Neuronal stem cell (in vitro differentiated cells): ENCODE data around the gene UBE2S.

ENCODE experiments used
- DNase-seq: peaks from one replicate; pipeline ENCODE4 v3.0.0-alpha.2; 2013; ENCODE audit warnings: low spot score
- H2AFZ ChIP-seq: one replicate; pipeline ENCODE4 v1.6.1; 2013; ENCODE audit warnings: mild to moderate bottlenecking, low read length, inconsistent platforms
- H2AK5ac ChIP-seq: 2 replicates; pipeline ENCODE4 v1.6.1; 2013; ENCODE audit warnings: low read depth, mild to moderate bottlenecking, inconsistent platforms, low read length, moderate library complexity, mixed read lengths
- H2BK120ac ChIP-seq: 2 replicates; pipeline ENCODE4 v1.6.1; 2013; ENCODE audit warnings: low read depth, mild to moderate bottlenecking, inconsistent platforms, low read length, moderate library complexity, mixed read lengths
- H2BK12ac ChIP-seq: one replicate; pipeline ENCODE4 v1.6.1; 2013; ENCODE audit warnings: low read length, inconsistent platforms
- H2BK15ac ChIP-seq: 2 replicates; pipeline ENCODE4 v1.6.1; 2013; ENCODE audit warnings: mild to moderate bottlenecking, low read length, inconsistent platforms, mixed read lengths
- H2BK5ac ChIP-seq: one replicate; pipeline ENCODE4 v1.6.1; 2013; ENCODE audit warnings: inconsistent platforms, mild to moderate bottlenecking, low read length, moderate library complexity
- H3K14ac ChIP-seq: one replicate; pipeline ENCODE4 v1.6.1; 2013; ENCODE audit warnings: low read length, inconsistent platforms
- H3K18ac ChIP-seq: 2 replicates; pipeline ENCODE4 v1.6.1; 2013; ENCODE audit warnings: low read length, inconsistent platforms
- H3K23ac ChIP-seq: 2 replicates; pipeline ENCODE4 v1.6.1; 2013; ENCODE audit warnings: low read depth, mild to moderate bottlenecking, mixed read lengths, low read length, inconsistent platforms; ENCODE audit not compliant: poor library complexity
- H3K27ac ChIP-seq: replicated peaks from 3 replicates; pipeline ENCODE4 v1.5.1; 2013; ENCODE audit warnings: low read length, inconsistent platforms
- H3K27me3 ChIP-seq, 3 experiments: 2 replicates each; pipeline ENCODE4 v1.6.1; 2013; ENCODE audit warnings: low read length in 3 of 3, mild to moderate bottlenecking in 2 of 3, inconsistent platforms in 1 of 3, low read depth in 1 of 3, mixed read lengths in 1 of 3, moderate library complexity in 1 of 3; ENCODE audit not compliant: control insufficient read depth in 3 of 3, insufficient read depth in 3 of 3
- H3K36me3 ChIP-seq, 2 donors: replicated peaks in 1 of 2; 2 replicates each; pipeline ENCODE4 v1.6.1; 2013; ENCODE audit warnings: low read length in 2 of 2; ENCODE audit not compliant: control insufficient read depth in 2 of 2, insufficient read depth in 2 of 2
- H3K4ac ChIP-seq: 2 replicates; pipeline ENCODE4 v1.6.1; 2013; ENCODE audit warnings: inconsistent platforms, mild to moderate bottlenecking, low read length, moderate library complexity
- H3K4me1 ChIP-seq, 2 donors: 1 replicate in 1 of 2; 2 replicates in 1 of 2; pipeline ENCODE4 v1.6.1; 2013; ENCODE audit warnings: low read length in 2 of 2, low read depth in 1 of 2; ENCODE audit not compliant: control insufficient read depth in 2 of 2, insufficient read depth in 1 of 2
- H3K4me2 ChIP-seq: one replicate; pipeline ENCODE4 v1.6.1; 2013; ENCODE audit warnings: mild to moderate bottlenecking, low read length, inconsistent platforms; ENCODE audit not compliant: insufficient read depth, poor library complexity, severe bottlenecking
- H3K4me3 ChIP-seq, 2 donors: 2 replicates each; pipeline ENCODE4 v1.5.1; 2013; ENCODE audit warnings: low read length in 2 of 2, mild to moderate bottlenecking in 2 of 2, inconsistent platforms in 1 of 2, moderate library complexity in 1 of 2
- H3K79me1 ChIP-seq: one replicate; pipeline ENCODE4 v1.6.1; 2013; ENCODE audit warnings: low read depth, mild to moderate bottlenecking, inconsistent platforms, low read length, moderate library complexity
- H3K9ac ChIP-seq: one replicate; pipeline ENCODE4 v1.6.1; 2013; ENCODE audit warnings: mild to moderate bottlenecking, low read depth, low read length, inconsistent platforms; ENCODE audit not compliant: poor library complexity
- H3K9me3 ChIP-seq, 2 donors: replicated peaks in 1 of 2; 2 replicates each; pipeline versions ENCODE3 to v1.6.1; 2013; ENCODE audit warnings: low read length in 2 of 2, mild to moderate bottlenecking in 2 of 2, inconsistent platforms in 1 of 2, low read depth in 1 of 2, mixed read lengths in 1 of 2, moderate library complexity in 1 of 2; ENCODE audit not compliant: control insufficient read depth in 2 of 2, insufficient read depth in 1 of 2
- H4K8ac ChIP-seq: one replicate; pipeline ENCODE4 v1.6.1; 2013; ENCODE audit warnings: low read depth, mild to moderate bottlenecking, inconsistent platforms, low read length, moderate library complexity
- H4K91ac ChIP-seq: one replicate; pipeline ENCODE4 v1.6.1; 2013; ENCODE audit warnings: low read length, low read depth, mild to moderate bottlenecking, inconsistent platforms; ENCODE audit not compliant: poor library complexity
- WGBS, 2 donors: extraction: QIAGEN DNeasy Blood & Tissue Kit; methylation state at CpG; one replicate each; pipeline ENCODE4 v1.1.7; 2013; ENCODE audit warnings: missing lambda C conversion rate in 2 of 2, mixed read lengths in 1 of 2; ENCODE audit not compliant: insufficient read length in 2 of 2, insufficient replicate concordance in 1 of 2; ENCODE audit errors: extremely low coverage in 2 of 2; 5-methylcytosine and 5-hydroxymethylcytosine counted together

Gene UBE2S

DNA sequence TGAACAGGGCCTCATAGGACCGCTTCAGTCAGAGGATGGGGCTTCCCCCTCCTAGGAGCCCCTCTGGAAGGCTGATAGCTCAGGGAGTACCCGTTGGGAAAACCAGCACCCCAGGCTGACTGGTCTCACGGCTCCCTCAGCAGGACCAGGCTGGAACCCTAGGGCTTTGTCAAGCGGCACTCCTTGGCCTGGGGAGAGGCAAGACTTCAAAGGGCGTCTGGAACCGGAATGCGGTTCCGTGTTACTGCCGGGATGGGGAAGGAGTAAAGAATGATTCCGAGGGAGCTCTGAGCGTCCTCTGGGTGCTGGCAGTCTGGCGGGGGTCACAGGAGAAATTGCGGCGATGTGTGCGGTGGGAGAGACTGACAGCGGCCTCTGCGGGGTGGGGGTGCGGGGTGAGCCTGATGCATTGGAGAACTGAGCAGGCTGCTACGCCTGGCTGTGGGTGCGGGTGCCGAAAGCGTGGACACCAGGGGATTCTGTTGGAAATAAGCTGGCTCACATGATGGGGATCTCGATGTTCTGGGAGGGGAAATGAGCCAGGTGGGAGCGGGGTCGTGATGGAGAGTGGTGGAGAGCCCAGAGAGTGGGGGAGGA lies 54.9 kb downstream of the UBE2S start:
- Histone ChIP-seq H2BK12ac (no peak overlapping the region), H2BK15ac (peak overlapping the region; percentile 17), H3K27me3 (peaks cover 7 to 59% (median 56%) of the 10 kb centered on the region in 3 experiments), H3K23ac (no peak overlapping the region), H3K9me3 (peaks cover 0 to 2% of the 10 kb centered on the region in 2 donors), H2BK120ac (no peak overlapping the region), H3K27ac (no peak overlapping the region), H3K4me1 (peaks cover 18 to 24% of the 10 kb centered on the region in 2 donors), H3K4me2 (no peak overlapping the region), H3K14ac (no peak overlapping the region), H2BK5ac (no peak overlapping the region), H3K9ac (no peak overlapping the region), H3K18ac (no peak overlapping the region), H4K91ac (no peak overlapping the region), H3K36me3 (peaks cover 2 to 6% of the 10 kb centered on the region in 2 donors), H4K8ac (no peak overlapping the region), H3K4me3 (no peak overlapping the region), H2AFZ (no peak overlapping the region), H3K4ac (no peak overlapping the region), H3K79me1 (no peaks in the 10 kb centered on the region), H2AK5ac (peak overlapping the region; percentile 36)
- DNase-seq = no peak
- WGBS, 2 donors = no CpG with 5 or more reads among the region's 25 CpGs

DNA sequence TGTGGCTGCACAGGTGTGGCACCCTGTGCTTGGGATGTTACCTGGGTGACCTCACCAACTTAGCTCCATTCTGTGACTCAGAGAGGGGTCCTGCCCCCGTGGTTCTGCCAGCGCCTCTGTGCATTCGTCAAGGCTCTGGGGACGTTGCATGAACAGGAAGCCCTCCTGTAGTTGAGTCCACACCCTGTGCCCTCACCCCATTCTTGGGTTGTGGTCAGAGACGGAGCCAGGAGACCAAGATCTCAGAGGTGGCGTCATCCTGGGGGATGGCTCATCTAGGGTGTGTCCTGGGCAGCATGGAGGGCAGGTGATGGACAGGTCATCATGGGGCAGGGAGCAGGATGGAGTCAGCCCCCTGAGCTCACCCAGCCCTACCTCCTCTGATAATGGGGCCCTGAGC lies 55.5 kb downstream of the UBE2S start:
- H2BK5ac ChIP-seq = no peak overlapping the region
- no peaks in the 10 kb centered on the region for H3K79me1 ChIP-seq
- H3K36me3 ChIP-seq = peaks cover 3 to 12% of the 10 kb centered on the region in 2 donors
- H2BK120ac ChIP-seq = no peak overlapping the region
- H4K8ac ChIP-seq = no peak overlapping the region
- H3K9ac ChIP-seq = peak overlapping the region; percentile 60
- H2BK12ac ChIP-seq = no peak overlapping the region
- H3K14ac ChIP-seq = no peak overlapping the region
- no CpG with 5 or more reads among the region's 6 CpGs for WGBS, 2 donors
- H3K23ac ChIP-seq = peak overlapping the region; percentile 50
- H3K18ac ChIP-seq = peak overlapping the region; percentile 67
- no peak overlapping the region for H2AFZ ChIP-seq
- no peak overlapping the region for H2BK15ac ChIP-seq
- no peak overlapping the region for H3K4me3 ChIP-seq
- H3K4ac ChIP-seq = no peak overlapping the region
- H3K27ac ChIP-seq = no peak overlapping the region
- DNase-seq = no peak
- no peak overlapping the region for H4K91ac ChIP-seq
- H2AK5ac ChIP-seq = peak overlapping the region; percentile 27
- peaks cover 0 to 2% of the 10 kb centered on the region in 2 donors for H3K9me3 ChIP-seq
- peaks cover 19 to 24% of the 10 kb centered on the region in 2 donors for H3K4me1 ChIP-seq
- peaks cover 7 to 53% (median 52%) of the 10 kb centered on the region in 3 experiments for H3K27me3 ChIP-seq
- H3K4me2 ChIP-seq = no peak overlapping the region

DNA sequence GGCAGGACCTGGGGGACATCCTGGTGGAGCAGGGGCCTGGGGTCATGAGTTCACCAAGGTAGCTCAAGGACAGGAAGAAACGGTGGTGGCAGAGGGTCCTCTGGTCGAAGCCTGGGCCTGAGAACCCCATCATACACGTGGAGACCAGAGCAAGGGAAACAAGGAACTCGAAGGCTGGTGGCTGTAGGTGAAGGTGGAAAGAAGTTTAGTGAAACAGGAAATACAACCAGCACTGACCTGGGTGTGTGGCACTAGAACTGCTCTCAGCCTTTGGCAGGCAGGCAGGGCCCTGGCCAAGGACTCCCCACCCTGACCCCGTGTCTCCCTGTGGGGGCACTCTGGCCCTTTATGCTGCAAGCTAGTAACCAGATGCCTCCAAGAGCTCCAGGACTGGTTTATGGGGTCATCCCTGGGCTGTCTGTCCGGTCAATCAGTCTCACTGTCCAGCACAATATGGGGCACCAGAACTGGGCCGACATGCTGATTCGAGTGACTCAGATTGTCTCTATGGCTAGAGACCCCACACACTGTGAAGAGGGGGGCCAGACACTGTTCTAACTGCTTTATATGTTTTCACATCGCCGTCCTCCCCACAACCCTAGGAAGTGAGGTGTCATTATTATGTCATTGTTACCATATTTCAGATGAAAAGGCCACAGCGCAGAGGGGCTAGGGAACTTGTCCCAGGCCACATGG lies 56.8 kb downstream of the UBE2S start:
- Histone ChIP-seq H2AFZ (no peak overlapping the region), H4K91ac (peak overlapping the region; percentile 92), H2BK120ac (no peak overlapping the region), H3K14ac (peak overlapping the region; percentile 89), H3K27me3 (peaks cover 7 to 46% (median 40%) of the 10 kb centered on the region in 3 experiments), H3K36me3 (peaks cover 5 to 20% of the 10 kb centered on the region in 2 donors), H2BK12ac (peak overlapping the region; percentile 22), H3K4ac (peak overlapping the region; percentile 27), H3K79me1 (no peaks in the 10 kb centered on the region), H2BK5ac (peak overlapping the region; percentile 24), H3K4me3 (no peak overlapping the region), H3K23ac (peak overlapping the region; percentile 65), H3K18ac (peak overlapping the region; percentile 71), H3K4me2 (no peak overlapping the region), H3K9ac (peak overlapping the region; percentile 21), H2AK5ac (peak overlapping the region; percentile 81), H4K8ac (no peak overlapping the region), H3K4me1 (peaks cover 19 to 24% of the 10 kb centered on the region in 2 donors), H3K27ac (no peak overlapping the region), H3K9me3 (peaks cover 0 to 2% of the 10 kb centered on the region in 2 donors), H2BK15ac (no peak overlapping the region)
- no CpG with 5 or more reads among the region's 11 CpGs for WGBS, 2 donors
- no peak for DNase-seq
